Stimulated activated CD4-positive, alpha-beta T cell treated with anti-CD3 and anti-CD28 coated beads, TNF-alpha, amount 100 ng/mL, for 1 hour (primary cell): ENCODE data around the gene HPRT1.

Source experiments
- DNase-seq, 3 donors: peaks; one replicate each; pipeline ENCODE4 v3.0.0-alpha.2; 2020; ENCODE audit warnings: low read depth in 3 of 3, low spot score in 1 of 3

HPRT1 gene

DNA sequence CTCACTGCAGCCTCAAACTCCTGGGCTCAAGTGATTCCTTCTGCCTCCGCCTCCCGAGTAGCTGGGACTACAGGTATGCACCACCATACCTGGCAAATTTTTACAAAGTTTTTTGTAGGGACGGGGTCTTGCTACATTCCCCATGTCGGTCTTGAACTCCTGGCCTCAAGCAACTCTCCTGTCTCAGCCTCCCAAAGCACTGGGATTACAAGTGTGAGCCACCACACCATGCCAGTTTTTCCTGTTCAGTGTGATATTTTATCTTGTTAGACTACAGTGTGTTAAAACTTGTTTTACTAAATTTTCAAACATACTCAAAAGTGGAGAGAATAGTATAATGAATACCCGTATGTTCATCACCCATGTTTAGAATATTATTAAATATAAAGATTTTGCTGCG is 12.1 kb downstream of the HPRT1 start:
- DNase-seq = no peak

DNA sequence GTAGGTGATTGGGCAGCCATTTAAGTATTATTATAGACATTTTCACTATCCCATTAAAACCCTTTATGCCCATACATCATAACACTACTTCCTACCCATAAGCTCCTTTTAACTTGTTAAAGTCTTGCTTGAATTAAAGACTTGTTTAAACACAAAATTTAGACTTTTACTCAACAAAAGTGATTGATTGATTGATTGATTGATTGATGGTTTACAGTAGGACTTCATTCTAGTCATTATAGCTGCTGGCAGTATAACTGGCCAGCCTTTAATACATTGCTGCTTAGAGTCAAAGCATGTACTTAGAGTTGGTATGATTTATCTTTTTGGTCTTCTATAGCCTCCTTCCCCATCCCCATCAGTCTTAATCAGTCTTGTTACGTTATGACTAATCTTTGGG is 16.3 kb downstream of the HPRT1 start:
- DNase-seq = no peak

DNA sequence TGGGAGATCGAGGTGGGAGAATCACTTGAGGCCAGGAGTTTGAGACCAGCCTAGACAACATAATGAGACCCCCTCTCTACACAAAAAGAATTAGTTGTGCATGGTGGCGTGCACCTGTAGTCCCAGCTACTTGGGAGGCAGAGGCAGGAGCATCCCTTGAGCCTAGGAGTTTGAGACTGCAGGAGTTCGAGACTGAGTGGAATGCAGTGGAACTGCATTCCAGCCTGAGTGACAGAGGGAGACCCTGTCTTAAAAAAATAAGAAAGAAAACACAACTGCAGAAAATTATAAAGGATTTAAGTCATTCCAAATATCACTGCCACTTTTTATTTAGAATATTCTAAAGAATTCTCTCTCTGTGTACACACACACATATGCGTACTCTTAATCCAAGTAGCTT is 18.4 kb downstream of the HPRT1 start:
- DNase-seq = no peak

DNA sequence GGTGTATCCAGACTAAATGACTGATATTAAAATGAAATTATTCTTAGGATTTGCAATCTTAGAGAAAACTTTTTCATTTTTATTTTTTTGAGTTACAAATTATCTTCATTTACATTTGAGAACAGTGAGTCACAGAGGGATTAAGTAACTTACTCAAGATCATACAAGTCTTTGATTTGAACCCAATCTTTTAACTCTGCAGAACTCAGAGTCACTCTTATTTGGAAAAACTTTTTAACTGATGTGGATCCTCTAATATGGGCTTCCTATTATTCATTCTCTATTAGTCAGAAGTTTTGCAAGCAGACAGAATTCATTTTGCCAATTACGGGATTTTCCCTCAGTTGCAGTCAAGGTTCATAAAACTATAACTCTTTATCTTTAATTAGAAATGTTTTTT is 20.1 kb downstream of the HPRT1 start:
- DNase-seq = no peak

DNA sequence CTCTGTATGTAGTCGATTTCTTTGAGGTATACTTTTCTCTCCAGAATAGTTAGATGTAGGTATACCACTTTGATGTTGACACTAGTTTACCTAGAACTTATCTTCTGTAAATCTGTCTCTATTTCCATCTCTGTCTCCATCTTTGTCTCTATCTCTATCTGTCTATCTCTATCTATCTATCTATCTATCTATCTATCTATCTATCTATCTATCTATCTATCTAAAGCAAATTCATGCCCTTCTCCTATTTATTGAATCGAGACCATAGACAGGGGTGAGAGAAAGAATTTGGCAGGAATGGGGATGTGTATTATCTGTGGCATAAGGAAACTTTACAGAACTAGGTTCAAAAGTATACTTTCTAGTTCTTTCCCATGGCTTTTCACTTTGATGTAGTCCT is 21.4 kb downstream of the HPRT1 start:
- no peak for DNase-seq

DNA sequence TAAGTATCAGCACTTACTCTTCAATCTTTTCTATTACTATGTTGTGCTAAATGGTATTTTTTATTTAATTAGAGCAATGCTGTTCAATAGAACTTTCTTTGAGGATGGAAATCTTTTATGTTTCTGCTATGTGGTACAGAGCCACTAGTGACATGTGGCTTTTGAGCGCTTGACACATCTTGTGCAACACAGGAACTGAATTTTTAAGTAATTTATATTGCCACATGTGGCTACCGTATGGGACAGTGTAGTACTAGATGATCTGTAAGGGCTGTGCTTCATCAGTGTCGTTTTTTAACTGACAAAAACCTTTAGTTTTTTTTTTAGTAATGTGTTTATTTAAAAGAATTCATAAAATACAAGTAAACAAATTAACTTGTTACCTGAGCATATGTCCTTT is 22.4 kb downstream of the HPRT1 start:
- no peak for DNase-seq

DNA sequence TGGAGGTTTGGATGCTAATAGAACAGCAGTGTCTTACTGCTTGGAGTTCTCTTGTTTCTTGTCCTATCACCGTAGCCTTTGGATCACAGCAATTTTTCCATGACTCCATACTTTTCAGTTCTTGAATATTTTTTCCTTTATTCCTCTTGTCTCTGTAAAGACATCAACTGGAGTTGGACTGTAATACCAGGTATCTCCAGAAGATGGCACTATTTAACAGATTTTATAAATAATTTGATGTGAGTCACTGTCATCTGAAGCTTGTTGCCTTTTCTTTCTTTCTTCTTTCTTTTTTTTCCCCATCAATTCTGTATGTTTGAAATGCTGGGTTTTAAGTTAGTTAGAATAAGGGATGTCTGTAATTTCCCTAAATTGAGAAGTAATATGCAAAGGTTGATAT is 24.1 kb downstream of the HPRT1 start:
- DNase-seq = no peak

DNA sequence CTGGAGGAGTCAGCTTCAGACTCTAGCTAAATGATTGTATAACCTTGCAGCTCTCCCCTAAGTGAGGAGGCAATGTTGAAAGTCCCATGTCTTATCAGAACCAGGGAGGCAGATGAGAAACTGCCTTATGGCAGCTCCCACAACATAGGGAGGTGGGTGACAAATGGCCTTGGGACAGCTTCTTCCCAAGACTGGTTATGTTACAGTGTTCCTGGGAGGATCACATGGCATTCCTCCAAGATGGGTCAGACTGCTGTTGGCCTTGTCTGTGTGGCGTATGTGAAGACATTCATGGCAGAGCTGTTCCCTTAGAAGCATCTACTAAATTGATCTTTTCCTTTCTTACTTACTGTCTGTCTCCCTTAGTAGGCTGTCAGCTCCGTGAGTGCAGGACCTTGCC is 42.0 kb downstream of the HPRT1 start:
- DNase-seq = no peak

DNA sequence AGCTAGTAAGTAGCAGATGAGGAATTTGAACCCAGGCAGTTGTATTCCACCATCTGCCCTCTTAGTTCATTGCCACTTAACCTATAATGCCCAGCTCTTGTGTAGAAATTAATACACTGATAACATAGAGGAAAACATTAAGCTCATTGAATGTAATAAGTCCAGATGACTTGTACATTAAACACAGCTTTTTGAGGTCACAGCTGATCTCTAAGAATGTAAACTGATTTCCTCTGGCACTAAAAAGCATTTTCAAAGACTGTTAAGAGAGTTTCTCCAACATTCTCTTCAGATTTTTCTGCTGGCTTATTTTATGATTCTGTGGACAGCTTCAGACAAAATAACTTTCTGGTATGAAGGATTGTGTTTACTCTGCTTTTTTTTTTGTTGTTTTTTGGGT is 42.7 kb downstream of the HPRT1 start:
- no peak for DNase-seq

DNA sequence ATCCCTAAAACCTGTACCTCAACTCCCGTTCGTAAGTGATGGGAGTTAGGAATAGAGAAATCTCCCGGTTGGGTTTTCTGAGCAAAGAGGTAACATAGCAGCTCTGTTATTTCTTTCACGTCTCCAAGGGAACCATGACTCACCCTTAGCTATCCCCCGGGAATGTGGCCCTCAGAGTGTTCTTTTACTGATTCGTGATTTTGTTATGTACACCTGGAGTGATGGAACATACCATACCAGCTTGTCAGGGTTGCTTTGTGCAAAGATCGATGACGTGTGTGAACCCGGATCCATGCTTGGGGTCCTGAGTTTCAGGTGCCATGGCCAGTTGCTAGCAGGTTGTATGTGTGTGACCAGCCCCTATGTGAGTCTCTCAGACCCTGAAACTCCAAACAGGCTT is 52.6 kb downstream of the HPRT1 start:
- DNase-seq = no peak

DNA sequence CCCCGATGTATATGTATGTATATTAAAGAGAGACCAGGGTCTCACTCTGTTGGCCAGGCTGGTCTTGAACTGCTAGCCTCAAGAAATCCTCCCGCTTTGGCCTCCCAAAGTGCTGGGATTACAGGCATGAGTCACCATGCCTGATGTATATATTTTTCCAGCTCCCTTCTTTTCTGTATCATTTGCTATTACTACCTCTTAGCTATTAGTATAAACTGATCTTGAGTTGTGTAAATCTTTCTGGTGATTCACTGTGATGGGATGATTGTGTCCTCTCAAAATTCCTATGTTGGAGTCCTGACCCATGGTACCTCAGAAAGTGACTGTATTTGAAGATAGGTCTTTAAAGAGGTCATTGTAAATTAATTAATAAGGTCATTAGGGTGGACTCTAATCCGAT is 53.1 kb downstream of the HPRT1 start:
- no peak for DNase-seq

DNA sequence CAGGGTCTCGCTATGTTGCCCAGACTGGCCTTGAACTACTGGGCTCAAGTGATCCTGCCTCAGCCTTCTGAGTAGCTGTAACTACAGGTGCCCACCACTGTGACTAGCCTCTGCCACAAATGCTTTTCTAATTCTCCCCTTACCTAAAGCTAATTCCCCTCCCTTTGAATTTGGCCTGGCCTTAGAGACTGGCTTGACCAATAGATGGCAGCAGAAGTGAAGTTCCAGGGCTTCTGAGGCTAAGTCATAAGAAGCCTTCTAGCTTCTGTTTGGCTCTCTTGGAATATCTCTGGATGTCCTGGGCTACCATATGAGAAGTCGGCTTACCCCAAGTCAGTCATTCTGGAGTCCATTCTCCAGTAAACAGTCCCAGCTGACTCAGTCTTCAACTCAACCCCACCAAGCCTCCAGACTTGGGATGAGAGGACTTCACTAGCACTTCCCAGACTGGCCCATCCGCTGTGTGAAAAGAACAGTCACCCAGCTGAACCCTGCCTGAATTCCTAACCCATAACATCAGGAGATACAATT is 61.0 kb downstream of the HPRT1 start:
- DNase-seq = no peak

DNA sequence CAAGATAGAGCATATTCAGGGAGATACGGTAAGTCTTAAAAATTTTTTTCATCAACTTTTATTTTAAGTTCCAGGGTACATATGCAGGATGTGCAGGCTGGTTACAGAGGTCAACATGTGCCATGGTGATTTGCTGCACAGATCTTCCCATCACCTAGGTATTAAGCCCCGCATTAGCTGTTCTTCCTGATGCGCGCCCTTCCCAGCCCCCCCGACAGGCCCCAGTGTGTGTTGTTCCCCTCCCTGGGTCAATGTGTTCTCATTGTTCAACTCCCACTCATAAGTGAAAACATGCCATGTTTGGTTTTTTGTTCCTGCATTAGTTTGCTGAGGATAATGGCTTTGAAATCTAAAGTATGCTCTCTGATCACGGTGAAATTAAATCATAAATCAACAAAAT is 64.2 kb downstream of the HPRT1 start:
- DNase-seq = no peak

DNA sequence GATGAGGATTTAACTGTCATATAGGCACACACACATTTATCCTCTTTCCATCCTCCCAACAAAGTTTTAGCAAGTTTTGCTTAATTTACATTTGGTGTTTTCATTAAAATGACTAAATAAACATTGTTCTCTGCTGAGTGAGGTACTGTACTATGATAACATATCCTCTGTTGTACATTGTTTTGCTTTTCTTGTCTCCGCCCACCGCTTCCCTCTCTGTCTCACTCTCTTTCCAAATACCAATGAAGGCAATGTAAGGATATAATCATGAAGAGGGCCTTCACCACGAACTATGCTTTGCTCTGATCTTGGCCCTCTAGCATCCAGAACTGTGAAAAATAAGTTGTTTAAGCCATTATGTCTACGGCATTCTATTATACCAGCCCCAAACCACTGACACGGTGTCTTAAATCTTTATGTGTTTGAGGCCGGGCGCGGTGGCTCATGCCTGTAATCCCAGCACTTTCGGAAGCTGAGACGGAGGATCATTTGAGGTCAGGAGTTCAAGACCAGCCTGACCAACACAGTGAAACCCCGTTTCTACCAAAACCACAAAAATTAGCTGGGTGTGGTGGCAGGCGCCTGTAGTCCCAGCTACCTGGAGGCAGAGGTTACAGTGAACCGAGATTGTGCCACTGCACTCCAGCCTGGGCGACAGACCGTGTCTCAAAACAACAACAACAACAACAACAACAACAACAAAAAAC is 65.3 kb downstream of the HPRT1 start:
- DNase-seq = no peak

DNA sequence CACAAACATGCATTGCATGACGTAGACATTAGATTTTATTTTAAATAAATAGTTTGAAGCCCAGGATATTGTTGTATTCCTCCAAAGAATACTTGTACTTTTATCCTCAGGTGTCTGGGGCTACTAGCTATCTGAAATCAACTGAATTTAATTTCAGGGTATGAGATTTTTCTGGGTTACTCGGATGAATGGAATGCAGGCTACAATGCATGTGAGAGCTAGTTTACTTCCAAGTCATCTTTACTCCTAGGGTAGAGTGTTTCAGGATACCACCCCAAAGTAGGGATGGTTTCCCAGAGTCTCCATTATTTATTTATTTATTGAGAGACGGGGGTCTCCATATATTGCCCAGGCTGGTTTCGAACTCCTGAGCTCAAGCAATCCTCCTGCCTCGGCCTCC is 66.4 kb downstream of the HPRT1 start:
- DNase-seq = no peak

DNA sequence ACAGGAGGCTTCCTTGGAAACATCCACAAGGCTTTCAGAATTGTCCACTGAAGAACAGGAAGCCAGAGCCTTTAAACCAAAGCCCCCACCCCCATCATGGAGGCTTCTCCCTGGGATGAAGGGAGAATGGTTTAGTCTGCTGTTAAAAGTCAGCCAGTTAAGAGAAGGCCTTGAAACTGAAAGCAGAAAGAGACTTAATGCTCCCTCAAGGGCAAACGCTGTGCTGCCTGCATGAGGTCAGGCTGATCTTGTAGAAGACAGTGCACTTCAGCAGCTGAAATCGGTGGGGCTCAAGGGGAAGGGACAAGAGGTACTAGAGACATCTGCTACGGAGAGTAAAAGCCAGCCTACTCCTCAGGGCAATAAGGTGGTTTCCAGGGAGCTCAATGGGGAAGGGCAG is 69.0 kb downstream of the HPRT1 start:
- DNase-seq = no peak

DNA sequence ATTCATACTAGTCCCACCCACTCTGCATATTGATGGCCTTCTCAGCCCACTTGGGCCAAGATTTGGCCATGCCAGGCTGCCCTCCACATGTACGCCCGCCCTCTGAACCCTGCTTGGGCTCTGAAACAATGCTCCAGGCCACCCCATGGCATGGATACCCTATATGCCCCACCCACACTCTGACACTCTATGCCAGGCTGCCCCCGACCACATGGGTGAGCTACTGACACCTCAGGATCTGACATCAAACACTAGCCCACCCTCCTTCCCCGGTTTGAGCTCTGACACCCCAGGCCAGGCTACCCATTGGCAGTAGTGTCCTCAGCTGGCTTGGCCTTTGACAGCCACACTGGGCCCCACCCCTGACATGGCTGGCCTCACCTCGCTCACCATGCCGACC is 69.5 kb downstream of the HPRT1 start:
- no peak for DNase-seq

DNA sequence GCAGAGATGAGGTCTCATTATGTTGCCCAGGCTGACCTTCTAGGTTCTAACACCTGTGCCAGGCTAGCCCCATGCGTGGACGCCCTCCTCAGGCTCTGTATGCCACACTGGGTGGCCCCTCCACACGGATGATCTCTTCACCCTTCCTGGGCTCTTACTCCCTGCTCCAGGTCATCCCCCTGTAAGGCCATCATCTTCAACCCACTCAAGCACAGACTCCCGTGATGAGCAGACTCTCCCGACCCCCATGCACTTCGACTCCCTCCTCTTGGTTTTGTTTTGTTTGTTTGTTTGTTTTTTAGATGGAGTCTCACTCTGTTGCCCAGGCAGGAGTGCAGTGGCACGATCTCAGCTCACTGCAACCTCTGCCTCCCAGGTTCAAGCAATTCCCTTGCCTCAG is 70.9 kb downstream of the HPRT1 start:
- no peak for DNase-seq

DNA sequence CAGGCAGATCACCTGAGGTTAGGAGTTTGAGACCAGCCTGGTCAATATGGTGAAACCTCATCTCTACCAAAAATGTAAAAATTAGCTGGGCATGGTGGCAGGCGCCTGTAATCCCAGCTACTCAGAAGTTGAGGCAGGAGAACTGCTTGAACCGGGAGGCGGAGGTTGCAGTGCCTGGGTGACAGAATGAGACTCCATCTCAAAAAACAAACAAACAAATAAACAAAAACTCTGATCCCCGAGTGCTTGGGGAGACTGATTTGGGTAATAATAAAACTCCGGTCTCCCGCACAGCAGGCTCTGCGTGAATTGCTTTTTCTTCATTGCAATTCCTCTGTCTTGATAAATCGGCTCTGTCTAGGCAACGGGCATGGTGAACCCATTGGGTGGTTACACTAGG is 73.4 kb downstream of the HPRT1 start:
- DNase-seq = no peak

DNA sequence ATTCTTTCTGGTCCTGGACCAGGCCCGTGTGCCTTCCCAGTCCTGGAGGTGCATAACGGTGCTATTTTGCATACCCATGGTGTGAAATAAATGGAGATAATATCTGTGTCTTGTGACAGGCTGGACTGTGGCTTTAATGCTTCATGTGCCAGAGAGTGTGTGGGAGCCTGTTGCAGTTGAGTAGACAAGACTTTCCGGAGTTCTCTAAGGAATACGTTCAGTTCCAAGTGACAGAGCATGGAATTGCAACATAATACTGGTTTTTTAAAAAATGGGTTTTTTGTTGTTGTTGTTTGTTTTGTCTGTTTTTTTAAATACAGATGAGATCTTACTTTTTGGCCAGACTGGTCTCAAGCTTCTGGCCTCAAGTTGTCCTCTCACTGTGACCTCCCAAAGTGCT is 74.0 kb downstream of the HPRT1 start:
- DNase-seq = no peak

DNA sequence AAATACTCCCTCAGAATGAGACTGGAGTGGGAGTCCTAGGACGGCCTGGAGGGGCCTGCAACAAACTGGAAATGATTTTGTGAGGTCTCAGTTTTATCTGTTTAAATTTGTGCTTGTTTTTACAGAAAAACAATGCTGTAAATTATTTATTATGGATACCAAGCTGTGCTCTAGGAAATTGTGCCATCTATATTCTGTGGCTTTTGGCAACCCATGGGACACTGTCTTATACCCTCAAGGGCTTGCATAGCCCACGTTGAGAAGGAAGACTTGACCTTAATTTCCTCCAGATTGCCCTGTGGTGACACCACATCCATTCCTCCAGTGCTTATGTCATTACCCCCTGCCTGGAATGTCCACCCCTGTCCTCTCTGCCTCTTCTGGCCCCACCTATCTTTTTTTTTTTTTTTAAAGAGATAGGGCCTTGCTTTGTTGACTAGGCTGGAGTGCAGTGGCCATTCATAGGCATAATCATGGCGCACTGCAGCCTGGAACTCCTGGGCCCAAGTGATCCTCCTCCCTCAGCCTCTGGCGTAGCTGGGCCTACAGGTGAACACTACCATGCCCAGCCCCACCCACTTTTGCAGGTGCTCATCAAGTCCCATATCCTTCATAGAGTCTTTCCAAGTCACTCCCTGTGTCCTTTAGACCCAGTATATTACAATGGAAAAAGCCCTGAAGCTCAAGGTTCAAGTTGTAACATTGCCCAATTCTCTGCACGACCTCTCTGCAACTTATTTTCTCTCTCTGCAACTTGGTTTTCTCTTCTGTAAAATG is 77.4 kb downstream of the HPRT1 start:
- no peak for DNase-seq

DNA sequence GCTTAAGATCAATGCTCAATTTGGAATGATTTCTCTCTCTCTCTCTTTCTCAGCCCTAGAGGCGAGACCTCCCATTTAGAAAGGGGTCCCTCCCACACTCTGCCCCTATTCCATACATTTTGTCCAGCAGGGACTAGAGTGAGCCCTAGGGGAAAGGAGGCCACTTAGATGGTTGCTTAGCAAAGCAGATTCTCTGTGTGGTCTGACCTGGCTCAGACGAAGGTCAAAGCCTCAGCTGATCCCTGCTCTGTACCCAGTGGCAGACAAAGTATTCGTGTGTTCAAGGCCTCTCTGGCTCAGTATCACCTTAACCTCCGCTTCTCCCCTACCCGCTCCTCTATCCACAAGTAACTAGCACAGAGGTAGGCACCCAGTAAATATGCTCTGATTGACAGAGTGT is 78.4 kb downstream of the HPRT1 start:
- DNase-seq = no peak

DNA sequence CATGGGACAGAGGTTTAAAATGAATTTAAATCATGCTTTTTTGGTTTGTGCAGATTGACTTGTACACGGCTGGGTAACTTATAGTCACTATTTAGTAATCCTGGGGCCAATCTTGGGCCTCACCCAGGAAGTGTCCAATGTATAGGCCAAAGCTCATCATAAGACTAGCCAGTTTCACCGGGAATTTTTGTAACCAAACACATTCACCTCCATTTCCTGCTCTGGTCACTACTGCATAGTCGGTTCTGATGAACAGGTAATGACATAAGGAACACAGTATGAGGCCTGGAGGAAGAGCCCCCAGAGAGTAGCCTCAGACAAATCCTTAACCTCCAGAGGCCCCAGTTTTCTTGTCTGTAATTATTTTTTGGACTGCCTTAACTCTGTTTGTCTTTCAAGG is 81.9 kb downstream of the HPRT1 start:
- DNase-seq = no peak
